Activated CD4-positive, alpha-beta T cell treated with anti-CD3 and anti-CD28 coated beads, Interleukin-2, Interleukin-6, amounts not matched to agents 100 ng/mL and 50 ng/mL, durations not matched to agents 16 hours and 8 hours (primary cell): ENCODE results near the gene AJM1.
"Not testable (repeated sequence)": the region's sequence is repeated elsewhere in the genome, so short reads cannot be mapped to it uniquely, and the experiment has no call there.

ENCODE experiments used
- DNase-seq: peaks from one replicate; pipeline ENCODE4 v3.0.0-alpha.2; 2020

Gene AJM1

GRCh38 chr9:136831720-136832104, 10.6 kb upstream of the AJM1 start:
- no peak for DNase-seq

DNA sequence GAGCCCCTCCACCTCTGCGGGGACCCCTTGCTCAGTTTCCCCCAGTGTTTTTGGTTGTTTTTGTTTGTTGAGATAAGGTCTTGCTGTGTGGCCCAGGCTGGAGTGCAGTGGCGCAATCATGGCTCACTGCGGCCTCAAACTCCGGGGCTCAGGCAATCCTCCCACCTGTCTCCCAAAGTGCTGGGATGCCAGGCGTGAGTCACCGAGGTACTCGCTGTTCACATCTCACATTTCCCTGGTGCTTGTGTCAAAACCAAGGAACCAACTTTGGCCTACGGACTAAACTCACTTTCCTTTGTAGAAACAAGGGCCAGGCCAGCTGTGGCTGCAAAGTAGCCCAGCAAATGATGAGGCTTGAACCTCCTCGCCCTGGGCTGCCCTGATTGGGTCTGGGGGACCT, 9.7 kb upstream of the AJM1 start:
- DNase-seq: no peak

DNA sequence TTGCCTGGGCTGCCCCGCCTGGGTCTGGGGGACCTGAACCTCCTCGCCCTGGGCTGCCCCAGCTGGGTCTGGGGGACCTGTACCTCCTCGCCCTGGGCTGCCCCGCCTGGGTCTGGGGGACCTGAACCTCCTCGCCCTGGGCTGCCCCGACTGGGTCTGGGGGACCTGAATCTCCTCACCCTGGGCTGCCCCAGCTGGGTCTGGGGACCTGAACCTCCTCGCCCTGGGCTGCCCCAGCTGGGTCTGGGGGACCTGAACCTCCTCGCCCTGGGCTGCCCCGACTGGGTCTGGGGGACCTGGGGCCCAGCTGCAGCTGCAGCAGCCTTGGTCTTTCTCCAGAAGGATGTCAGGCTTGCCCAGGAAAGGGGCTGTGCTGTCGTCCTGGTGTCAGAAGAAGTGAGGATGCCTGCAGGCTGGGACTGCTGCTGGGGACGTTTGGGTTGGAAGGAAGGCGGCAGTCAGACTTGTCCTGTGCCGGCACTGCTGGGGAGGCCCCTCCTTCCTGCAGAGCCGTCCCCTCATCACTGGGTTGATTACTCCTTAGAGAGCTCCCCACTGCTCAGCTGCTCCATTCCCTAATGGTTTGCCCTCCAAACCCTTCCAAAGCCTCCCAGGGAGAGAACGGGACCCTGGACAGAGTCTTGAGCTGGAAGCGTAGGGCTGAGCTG, 8.8 kb upstream of the AJM1 start:
- DNase-seq: not testable (repeated sequence)

- no peak for DNase-seq
These were observed 6.9 kb upstream of the AJM1 start for GRCh38 chr9:136835162-136835931.

GRCh38 chr9:136835932-136836904, 6.1 kb upstream of the AJM1 start:
- DNase-seq: no peak

DNA sequence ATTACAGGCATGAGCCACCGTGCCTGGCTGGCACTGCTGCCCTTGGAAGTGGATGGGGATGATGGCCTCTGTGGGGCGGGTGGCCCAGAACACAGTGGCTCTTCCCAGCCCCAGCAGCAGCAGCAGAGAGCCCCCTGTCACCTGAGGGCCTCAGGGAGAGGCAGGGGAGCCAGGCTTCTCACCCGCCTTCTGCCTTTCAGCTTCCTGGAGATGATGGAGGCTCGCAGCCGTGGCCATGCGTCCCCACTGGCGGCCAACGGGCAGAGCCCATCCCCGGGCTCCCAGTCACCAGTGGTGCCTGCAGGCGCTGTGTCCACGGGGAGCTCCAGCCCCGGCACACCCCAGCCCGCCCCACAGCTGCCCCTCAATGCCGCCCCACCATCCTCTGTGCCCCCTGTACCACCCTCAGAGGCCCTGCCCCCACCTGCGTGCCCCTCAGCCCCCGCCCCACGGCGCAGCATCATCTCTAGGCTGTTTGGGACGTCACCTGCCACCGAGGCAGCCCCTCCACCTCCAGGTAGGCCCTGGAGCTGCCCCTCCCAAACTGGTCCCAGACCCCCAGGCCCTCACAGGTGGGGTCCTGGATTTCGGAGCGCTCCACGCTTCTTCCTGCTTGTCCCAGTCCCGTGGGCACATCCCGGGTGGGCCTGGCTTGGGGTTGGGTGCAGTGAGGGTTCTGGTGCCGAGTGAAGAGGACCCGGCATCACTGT, 5.0 kb upstream of the AJM1 start:
- no peak for DNase-seq

GRCh38 chr9:136837856-136838277, 4.4 kb upstream of the AJM1 start:
- DNase-seq: not testable (repeated sequence)

DNA sequence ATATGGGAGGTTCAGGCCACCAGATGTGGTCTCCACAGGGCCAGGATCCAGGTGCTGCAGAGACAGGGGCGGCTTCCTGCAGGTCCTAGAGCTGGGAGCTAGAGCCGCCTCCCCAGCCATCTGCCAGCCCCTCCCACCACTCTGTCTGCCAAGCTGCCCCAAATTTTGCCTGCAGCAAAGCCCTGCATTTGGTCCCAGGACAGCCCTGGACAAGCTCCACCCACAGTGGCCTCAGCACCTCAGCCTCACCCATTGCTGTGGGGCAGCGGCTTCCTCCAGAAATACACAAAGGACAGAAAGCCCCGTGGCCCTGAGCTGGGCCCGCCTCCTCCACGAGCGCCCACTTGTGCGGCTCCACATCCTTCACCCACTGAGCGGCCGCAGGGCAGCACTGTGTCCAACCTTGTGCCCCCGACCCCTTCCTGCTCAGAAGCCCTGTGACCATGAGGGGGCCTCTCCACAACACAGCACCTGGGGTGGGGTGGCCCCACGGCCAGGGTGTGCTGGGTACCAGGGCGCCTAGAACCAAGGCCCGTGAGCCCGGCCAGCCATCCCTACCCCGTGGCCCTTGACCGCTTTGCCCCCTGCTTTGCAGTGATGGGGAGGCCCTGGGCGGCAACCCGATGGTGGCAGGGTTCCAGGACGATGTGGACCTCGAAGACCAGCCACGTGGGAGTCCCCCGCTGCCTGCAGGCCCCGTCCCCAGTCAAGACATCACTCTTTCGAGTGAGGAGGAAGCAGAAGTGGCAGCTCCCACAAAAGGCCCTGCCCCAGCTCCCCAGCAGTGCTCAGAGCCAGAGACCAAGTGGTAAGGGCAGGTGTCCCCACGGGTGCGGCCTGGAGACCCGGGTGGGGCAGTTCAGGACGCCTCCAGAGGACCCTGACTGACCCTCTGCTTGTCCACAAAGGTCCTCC, 3.7 kb upstream of the AJM1 start:
- DNase-seq: no peak

DNA sequence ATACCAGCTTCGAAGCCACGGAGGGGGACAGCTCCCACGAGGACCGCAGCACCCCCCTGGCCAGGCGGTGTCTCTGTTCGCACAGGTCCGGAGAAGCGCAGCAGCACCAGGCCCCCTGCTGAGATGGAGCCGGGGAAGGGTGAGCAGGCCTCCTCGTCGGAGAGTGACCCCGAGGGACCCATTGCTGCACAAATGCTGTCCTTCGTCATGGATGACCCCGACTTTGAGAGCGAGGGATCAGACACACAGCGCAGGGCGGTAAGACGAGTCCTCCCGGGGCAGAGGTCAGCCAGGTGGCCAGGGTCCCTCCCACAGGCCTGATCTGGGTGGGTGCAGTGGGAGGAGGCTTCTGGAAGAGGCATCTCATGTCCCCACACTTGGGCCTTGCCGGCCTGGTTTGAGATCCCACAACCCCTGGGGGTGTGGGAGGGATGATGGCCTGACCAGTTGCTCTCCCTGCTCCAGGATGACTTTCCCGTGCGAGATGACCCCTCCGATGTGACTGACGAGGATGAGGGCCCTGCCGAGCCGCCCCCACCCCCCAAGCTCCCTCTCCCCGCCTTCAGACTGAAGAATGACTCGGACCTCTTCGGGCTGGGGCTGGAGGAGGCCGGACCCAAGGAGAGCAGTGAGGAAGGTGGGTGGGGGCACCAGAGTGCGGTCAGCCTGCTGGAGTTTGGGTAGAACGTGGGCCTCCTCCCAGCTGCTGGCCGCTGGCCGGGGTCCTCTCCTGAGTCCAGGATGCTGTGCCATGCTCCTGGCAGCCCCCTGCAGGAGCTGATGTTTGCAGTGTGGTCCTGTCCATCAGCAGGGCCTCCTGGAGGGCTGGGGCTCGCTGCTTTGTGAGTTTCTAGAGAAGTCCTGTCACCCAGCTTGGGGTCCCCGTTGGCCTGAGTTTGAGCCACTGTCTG, 2.8 kb upstream of the AJM1 start:
- DNase-seq: no peak

DNA sequence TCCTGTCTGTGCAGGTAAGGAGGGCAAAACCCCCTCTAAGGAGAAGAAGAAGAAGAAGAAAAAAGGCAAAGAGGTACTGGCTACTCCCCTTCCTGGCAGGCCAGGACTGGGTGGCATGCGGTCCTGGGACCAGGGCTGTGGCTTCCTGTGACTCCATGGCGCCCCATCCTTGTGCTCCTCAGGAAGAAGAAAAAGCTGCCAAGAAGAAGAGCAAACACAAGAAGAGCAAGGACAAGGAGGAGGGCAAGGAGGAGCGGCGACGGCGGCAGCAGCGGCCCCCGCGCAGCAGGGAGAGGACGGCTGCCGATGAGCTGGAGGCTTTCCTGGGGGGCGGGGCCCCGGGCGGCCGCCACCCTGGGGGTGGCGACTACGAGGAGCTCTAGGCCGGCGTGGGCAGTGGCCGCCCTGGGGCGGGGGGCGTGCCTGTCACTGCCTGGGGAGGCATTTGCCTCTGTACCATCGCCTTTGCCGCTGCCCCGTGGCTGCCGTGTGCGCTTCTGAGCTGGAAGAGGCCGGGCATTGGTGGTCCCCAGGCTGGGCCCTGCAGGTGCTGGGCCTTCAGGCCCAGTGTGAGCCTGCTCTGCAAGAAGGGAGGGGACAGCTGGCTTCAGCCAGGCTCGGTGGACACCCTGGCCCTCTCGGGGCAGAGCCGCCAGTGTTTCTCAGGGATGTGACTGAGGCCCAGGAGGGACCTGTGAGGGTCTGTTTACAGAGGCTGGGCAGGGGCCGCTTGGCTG, 2.0 kb upstream of the AJM1 start:
- DNase-seq: no peak

- DNase-seq: no peak
These were observed 1.2 kb upstream of the AJM1 start for GRCh38 chr9:136840877-136841645.

DNA sequence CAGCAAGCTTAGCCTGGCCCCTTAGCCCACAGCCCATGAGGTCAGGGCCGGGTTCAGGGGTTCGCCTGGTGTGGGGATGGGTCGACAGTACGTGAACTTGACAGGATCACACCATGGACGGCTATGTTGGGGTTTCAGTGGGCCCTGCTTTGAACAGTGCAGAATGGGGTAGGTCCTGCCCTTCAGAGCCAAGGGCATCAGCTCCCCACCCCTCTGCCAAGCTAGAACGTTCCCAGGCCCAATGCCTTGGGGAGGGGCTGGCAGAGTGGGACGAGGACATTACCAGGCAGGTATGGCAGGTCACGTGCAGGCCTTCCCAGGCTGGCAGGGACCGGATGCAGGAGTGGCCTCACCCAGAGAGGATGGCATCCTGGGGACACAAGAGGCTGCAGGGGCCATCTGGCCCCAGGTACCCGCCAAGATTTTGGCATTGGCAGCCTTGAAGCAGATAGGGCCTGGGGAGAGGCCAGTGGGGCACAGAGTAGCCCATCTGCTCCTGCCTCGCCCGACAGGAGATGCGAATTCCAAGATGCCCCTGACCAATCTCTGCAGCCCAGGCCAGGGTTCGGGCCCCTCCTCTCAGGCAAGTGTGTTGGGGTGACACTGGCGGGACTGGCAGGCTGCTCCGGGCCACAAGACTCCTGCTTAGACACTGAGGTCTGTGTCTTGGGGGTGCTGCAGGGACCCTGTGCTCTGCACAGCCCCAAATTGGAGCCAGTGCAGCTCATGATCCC, 465 bp upstream of the AJM1 start:
- DNase-seq: not testable (repeated sequence)

- DNase-seq: not testable (repeated sequence)
These were observed 1.0 kb downstream of the AJM1 start for GRCh38 chr9:136843159-136843800.

DNA sequence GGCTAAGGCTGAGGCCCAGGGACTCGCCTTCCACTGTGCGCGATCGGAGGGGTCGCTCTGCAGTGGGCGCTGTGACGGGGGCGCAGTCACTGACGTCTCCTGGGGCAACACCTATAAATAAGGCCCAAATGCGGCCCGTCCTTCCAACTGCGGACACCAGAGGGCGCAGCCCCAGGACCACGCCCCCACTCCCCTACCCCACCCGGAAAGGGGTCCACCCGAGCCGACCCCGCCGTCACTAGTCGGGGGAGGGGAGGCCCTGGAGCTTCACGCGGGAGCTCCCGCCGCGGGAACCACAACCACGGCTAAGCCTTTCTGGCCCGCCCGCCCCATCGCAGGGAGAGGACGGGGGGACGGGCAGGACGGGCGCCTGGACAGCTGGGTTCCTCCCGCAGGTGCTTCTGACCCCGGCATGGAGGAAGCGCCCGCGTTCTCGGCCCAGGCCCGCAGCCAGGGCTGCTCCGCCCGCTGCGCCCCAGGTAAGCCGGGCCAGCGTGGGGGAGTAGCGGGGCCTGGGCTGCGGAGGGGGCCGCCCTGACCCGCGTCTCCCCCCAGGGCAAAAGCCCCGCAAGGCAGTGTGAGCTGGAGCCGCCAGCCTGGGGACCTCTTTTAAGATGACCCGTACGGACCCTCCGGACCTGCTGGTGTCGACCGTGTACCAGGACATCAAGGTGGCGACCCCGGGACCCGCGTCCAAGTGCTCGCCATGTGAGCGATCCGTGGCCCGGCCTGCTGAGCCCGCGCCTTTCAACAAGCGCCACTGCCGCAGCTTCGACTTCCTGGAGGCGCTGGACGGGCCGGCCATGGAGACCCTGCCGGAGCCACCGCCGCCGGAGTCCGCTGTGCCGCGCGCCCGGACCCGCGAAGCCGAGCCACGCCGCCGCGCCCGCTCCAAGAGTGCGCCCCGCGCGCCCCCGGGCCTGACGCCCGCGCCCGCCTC, 1.8 kb downstream of the AJM1 start:
- peak; percentile 67 for DNase-seq

GRCh38 chr9:136844761-136845464, 2.6 kb downstream of the AJM1 start:
- no peak for DNase-seq
